Activated naive CD4-positive, alpha-beta T cell treated with anti-CD3 and anti-CD28 coated beads, Interleukin-2, amount 50 U/mL, for 16 hours (primary cell): ENCODE measurements around the gene SLC39A8.

ENCODE experiments used
- DNase-seq: peaks from one replicate; pipeline ENCODE4 v3.0.0-alpha.2; 2020

Gene SLC39A8

DNA sequence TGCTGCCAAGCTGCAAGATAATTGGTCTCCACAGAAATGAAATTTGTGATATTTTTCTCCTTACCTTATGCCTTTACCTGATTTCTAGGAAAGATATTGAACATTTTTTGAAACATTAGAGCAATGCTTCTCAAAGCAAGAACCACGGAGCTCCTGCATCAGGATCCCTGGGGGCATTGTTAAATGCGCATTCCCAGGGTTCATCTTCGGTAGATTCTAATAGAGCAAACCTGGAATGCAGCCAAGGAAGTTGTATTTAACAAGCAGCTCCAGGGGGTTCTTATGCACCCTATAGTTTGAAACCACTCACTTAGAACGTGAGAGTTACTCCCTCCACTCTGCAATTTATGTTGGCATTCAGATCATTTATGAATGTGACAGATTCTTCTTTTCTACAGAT, 126.2 kb downstream of the SLC39A8 start:
- no peak for DNase-seq

DNA sequence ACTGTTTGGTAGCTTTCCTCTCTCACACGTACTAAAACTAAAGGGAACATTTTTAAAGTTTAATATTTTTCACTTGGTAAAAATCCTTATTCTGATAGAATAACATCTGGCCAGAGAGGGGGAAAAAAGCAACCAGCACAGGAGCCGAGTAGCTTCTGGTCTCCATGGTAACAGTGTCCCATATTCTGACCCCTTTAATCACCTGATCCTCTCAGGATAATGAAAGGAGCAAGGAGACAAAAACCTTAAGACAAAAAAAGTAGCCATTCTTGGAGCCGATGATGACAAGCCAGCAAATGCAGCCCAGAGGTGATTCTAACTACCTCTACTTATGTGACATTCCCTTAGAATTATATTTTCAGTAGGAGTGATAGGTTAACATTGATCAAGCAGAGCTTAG, 126.6 kb downstream of the SLC39A8 start:
- no peak for DNase-seq

DNA sequence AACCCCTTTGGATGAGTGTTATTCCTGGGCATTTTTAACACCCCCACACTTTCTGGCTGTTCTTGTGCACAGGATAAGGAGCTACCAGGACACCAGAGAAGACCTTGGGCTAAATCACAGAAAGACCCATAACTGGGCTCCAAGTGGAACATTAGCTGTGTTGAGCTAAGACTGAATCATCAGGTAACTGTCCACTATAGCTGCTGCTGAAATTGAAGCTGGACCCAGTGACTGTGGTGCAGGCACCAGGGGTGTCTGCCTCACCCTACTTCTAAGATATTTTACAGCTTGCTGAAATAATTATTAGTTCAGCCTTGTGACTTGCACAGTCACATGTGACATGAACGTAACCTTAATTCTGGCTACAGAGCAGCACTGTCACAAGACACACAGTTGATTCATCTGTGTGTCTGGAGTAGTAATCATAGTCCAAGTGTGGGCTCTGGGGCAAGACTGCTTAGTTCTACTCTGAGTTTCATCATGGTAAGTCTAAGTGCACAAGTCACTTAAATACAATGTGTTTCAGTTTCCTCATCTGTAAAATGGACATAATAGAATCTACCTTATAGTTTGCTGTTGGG, 127.4 kb downstream of the SLC39A8 start:
- no peak for DNase-seq

DNA sequence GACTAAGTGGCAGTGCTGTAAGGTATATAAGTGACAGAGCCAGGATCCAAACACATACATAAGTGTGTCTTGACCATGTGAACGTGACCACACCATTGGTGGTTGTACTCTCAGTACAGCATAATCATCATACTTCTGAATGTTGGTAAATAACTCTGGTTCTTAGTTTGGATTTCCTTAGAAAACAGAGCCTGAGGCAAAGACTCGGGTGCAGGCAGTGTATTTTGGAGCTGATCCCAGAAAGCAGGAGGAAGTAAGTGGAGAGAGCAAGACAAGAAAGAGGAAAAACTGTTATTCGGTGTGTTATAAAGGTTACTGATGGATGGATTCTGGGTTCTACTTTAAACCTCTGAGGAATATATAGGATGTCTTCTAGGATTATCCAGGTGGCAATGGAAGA, 127.9 kb downstream of the SLC39A8 start:
- DNase-seq: no peak

DNA sequence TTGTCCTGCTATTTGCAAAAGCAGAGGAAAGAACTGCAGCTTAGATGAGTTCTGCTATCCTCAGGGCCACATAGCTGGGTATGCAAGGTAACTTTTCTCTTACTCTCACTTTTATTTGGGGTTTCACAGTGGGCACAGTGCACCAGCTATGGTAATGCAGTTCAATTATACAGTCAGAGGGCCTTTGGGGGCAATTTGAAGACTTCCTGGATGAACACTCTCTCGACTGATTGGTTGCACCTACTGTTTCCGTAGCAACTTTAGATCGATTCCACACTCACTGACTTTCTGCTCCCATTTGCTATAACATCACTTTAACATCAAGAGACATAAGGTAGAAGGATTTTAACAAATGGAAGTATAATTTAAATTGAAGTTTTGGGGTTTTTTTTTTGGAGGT, 128.6 kb downstream of the SLC39A8 start:
- DNase-seq: no peak

DNA sequence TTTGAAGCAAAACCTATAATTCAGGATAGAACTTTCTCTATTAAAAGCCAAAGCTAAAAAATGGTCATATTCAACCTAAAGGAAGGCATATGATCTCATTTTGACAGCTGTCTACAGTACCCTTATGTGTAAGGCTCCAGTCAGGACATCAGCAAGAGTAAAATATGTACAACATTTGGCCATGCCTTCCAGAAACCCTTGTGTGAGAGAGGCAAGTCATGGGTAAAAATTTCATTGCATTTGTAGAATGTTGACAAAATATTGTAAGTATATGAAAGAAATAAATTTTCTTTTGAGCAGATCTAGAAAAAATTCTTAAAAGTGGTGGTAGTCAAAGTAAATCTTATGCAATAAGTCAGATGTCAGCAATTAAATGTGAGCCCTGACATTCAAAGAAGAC, 132.3 kb downstream of the SLC39A8 start:
- no peak for DNase-seq
